GM12878 (cell line): ENCODE measurements around the gene TIA1. TPM values are rescaled to one million over a fixed set of nuclear protein-coding genes. Genes with fewer than 3 reads are reported as not detected.
"Not testable (repeated sequence)": the region's sequence is repeated elsewhere in the genome, so short reads cannot be mapped to it uniquely, and the experiment has no call there.

Experiments used
- ATAC-seq: fragments of 200-7000 bp; cut with Tn5 transposase; 3 replicates; pipeline ENCODE4 v1.9.1; 2020; ENCODE audit warnings: mild to moderate bottlenecking, moderate library complexity
- BruUV-seq: library from RNA; stranded (reverse); fragments of 400-500 nt; replicated peaks from 2 replicates; lab custom pipeline; 2021; lab: Mats Ljungman, UMichigan
- CTCF ChIA-PET: fragments of 300-600 bp; sonication (Branson Sonifier 250); formaldehyde crosslinking; extraction: SDS; loops from one replicate; lab custom pipeline; 2021; ENCODE audit warnings: inconsistent platforms; lab: Yijun Ruan, JAX
- POLR2A ChIA-PET: fragments of 350-600 bp; formaldehyde crosslinking; extraction: SDS; loops from one replicate; lab custom pipeline; 2021; ENCODE audit warnings: inconsistent platforms; lab: Charles Lee
- RAD21 ChIA-PET: fragments of 300-600 bp; sonication (Branson Sonifier 250); formaldehyde crosslinking; loops from one replicate; lab custom pipeline; 2023; ENCODE audit warnings: antibody characterized with exemption; ENCODE audit not compliant: unreplicated experiment; lab: Charles Lee
- SMC1A ChIA-PET: fragments of 300-600 bp; sonication (Branson Sonifier 250); formaldehyde crosslinking; loops from one replicate; lab custom pipeline; 2023; ENCODE audit not compliant: unreplicated experiment, uncharacterized antibody; lab: Charles Lee
- DNase-seq: peaks from one replicate; pipeline ENCODE4 v3.0.0-alpha.2; 2011; ENCODE audit warnings: low read depth, low spot score
- FAIRE-seq: peaks from 3 replicates; lab custom pipeline; 2011; peaks lifted over from hg19 to GRCh38; lab: Jason Lieb, UNC
- H2AFZ ChIP-seq: 2 replicates; pipeline ENCODE4 v1.6.0; 2011; ENCODE audit warnings: low read depth, low read length, control low read depth; ENCODE audit not compliant: control insufficient read depth
- H3K27ac ChIP-seq: 2 replicates; pipeline ENCODE4 v1.5.1; 2011; ENCODE audit warnings: control low read depth; ENCODE audit not compliant: control insufficient read depth, insufficient read depth
- H3K27me3 ChIP-seq, 2 experiments: replicated peaks in 1 of 2; 2 replicates each; pipeline versions ENCODE4 v1.6.0 to v1.6.1; 2011; ENCODE audit warnings: low read length in 1 of 2; ENCODE audit not compliant: control insufficient read depth in 2 of 2, insufficient read depth in 2 of 2
- H3K36me3 ChIP-seq, 2 experiments: 2 replicates each; pipeline ENCODE4 v1.5.1; 2011; ENCODE audit warnings: low read length in 1 of 2; ENCODE audit not compliant: control insufficient read depth in 2 of 2, insufficient read depth in 2 of 2
- H3K4me1 ChIP-seq: 2 replicates; pipeline ENCODE4 v1.6.1; 2011; ENCODE audit warnings: mild to moderate bottlenecking, low read length, moderate library complexity, mixed read lengths; ENCODE audit not compliant: control insufficient read depth, insufficient read depth
- H3K4me2 ChIP-seq: 2 replicates; pipeline ENCODE4 v1.6.0; 2011; ENCODE audit warnings: control low read depth; ENCODE audit not compliant: control insufficient read depth, insufficient read depth
- H3K4me3 ChIP-seq: fragments of 200-600 bp; sonication (generic); 2 replicates; pipeline ENCODE4 v1.5.1; 2016
- H3K79me2 ChIP-seq: 2 replicates; pipeline ENCODE4 v1.6.0; 2011; ENCODE audit warnings: low read length; ENCODE audit not compliant: control insufficient read depth, insufficient read depth
- H3K9ac ChIP-seq: 2 replicates; pipeline ENCODE4 v1.8.0; 2011; ENCODE audit warnings: low read length, control low read depth, mixed read lengths; ENCODE audit not compliant: control insufficient read depth, insufficient read depth
- H3K9me3 ChIP-seq: replicated peaks from 3 replicates; pipeline ENCODE4 v1.5.1; 2011; ENCODE audit warnings: mild to moderate bottlenecking, low read length; ENCODE audit not compliant: control insufficient read depth, insufficient read depth
- H4K20me1 ChIP-seq: 2 replicates; pipeline ENCODE4 v1.6.0; 2011; ENCODE audit not compliant: control insufficient read depth, insufficient read depth
- CBFB ChIP-seq: IDR thresholded peaks from 2 replicates; pipeline ENCODE4 v1.6.1; 2016; ENCODE audit warnings: antibody characterized with exemption, low read depth
- CHD1 ChIP-seq: IDR thresholded peaks from 2 replicates; pipeline ENCODE4 v1.6.1; 2012; ENCODE audit warnings: low read depth, low read length, improper control_type of control experiment
- FOS ChIP-seq: IDR thresholded peaks from 3 replicates; pipeline ENCODE4 v1.6.1; 2011; ENCODE audit warnings: borderline replicate concordance; ENCODE audit not compliant: insufficient read length; ENCODE audit errors: extremely low read depth
- FOXK2 ChIP-seq: fragments of 450-650 bp; IDR thresholded peaks from 2 replicates; pipeline ENCODE4 v1.6.1; 2017; ENCODE audit warnings: mild to moderate bottlenecking, moderate library complexity
- SMAD1 ChIP-seq: fragments of 450-650 bp; IDR thresholded peaks from 2 replicates; pipeline ENCODE4 v1.6.1; 2018; ENCODE audit warnings: mild to moderate bottlenecking, low read depth; ENCODE audit not compliant: partially characterized antibody
- STAT1 ChIP-seq: fragments of 450-650 bp; conservative IDR thresholded peaks from 2 replicates; pipeline ENCODE4 v1.6.1; 2014; ENCODE audit warnings: antibody characterized with exemption, mild to moderate bottlenecking
- SUPT20H ChIP-seq: IDR thresholded peaks from 2 replicates; pipeline ENCODE4 v1.6.1; 2011; ENCODE audit warnings: low read depth, mild to moderate bottlenecking, low read length, moderate library complexity, borderline replicate concordance; ENCODE audit not compliant: control insufficient read depth
- ZNF24 ChIP-seq: fragments of 450-650 bp; IDR thresholded peaks from 2 replicates; pipeline ENCODE4 v1.6.1; 2017; ENCODE audit warnings: antibody characterized with exemption, mild to moderate bottlenecking
- WGBS: methylation state at CpG from one replicate; pipeline ENCODE4 v1.1.6; 2016; ENCODE audit warnings: low lambda C conversion rate; ENCODE audit not compliant: insufficient replicate concordance, insufficient coverage; ENCODE audit errors: missing lambda C conversion rate; 5-methylcytosine and 5-hydroxymethylcytosine counted together
- in situ Hi-C: fragments of 300-500 bp; cut with MboI; formaldehyde crosslinking; loops from 9 replicates; pipeline ENCODE4 v1.14.3; 2018; ENCODE audit warnings: mixed read lengths
- intact Hi-C: fragments of 100-400 bp; cut with micrococcal nuclease; formaldehyde crosslinking; loops from one replicate; pipeline ENCODE4 v1.14.2; 2022; ENCODE audit not compliant: unreplicated experiment
- polyA plus RNA-seq, 11 experiments: library from polyadenylated mRNA; depleted of rRNA in 4 of 11; unstranded in 6 of 11; stranded (reverse) in 5 of 11; fragments of >200 nt; fragmentation: Nextera tagmentation in 4 of 11; fragmentation: Illumina TruSeq in 1 of 11; extraction: Ambion mirVana in 4 of 11; extraction: Trizol in 1 of 11; gene quantifications; 1 replicate in 1 of 11; 2 replicates in 10 of 11; pipeline versions ENCODE4 v1.2.1 to v1.2.3, GENCODE V29; 2011 to 2016; ENCODE audit warnings: inconsistent platforms in 2 of 11, missing spikeins in 2 of 11, low read depth in 1 of 11
- total RNA-seq, 4 experiments: library from RNA; depleted of rRNA in 3 of 4; stranded (reverse); fragments of >200 nt in 3 of 4; fragmentation: Illumina TruSeq in 1 of 4; extraction: Trizol in 1 of 4; gene quantifications; 2 replicates each; pipeline versions ENCODE4 v1.2.1 to v1.2.3, GENCODE V29; 2013 to 2021
- TF ChIP-seq, protein P1 (sequence below): IDR thresholded peaks from 2 replicates; pipeline ENCODE4 v1.6.1; 2012; ENCODE audit warnings: improper control_type of control experiment, low read depth, low read length; ENCODE audit not compliant: insufficient replicate concordance

The TIA1 gene
- total and polyA plus RNA-seq, 10 of the 15 experiments (the other 5 are each of a cell fraction or from before 2014, with no cell fraction given): 21.5 to 155 (median 67.0) TPM

DNA sequence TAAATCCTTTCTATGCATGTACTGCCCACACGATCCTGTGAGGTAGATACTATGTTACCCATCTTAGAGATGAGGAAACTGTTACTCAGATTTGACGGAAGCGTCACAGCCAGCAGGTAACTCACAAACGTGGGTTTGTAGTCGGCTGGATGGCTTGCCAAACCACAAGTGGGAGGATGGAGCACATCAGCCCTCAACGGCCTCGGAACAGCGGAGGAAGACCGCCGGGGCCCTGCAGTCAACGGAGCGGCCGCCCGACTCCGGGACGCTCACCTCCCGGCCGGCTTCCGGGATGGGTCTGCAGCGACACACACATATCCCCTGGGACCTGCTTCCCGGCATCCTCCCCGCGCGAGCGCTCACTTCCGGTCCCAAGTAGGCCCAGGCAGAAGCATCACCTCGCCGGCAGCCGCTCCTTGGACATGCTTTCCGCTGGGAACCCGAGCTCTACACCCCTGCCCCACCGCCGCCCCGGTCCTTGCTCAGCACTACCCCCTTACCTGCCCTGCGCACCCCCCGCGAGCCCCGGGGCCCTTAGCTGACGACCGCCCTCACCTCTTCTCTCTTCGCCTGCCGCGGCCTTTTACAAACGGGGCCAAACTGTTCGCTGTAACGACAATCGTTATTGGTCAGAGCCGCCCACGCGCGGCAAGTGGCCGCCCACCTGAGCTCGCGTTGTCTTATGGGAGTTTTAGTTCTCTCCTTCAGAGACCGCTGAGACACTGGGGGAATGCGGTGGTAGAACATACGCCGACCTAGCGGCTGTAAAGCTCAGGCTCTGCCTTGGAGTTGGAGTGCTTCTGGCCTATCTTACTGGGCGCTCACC lies 57.8 kb downstream of the TIA1 start, which contains the start of gene C2orf42 (continued):
- TF ChIP-seq, protein P1, sequence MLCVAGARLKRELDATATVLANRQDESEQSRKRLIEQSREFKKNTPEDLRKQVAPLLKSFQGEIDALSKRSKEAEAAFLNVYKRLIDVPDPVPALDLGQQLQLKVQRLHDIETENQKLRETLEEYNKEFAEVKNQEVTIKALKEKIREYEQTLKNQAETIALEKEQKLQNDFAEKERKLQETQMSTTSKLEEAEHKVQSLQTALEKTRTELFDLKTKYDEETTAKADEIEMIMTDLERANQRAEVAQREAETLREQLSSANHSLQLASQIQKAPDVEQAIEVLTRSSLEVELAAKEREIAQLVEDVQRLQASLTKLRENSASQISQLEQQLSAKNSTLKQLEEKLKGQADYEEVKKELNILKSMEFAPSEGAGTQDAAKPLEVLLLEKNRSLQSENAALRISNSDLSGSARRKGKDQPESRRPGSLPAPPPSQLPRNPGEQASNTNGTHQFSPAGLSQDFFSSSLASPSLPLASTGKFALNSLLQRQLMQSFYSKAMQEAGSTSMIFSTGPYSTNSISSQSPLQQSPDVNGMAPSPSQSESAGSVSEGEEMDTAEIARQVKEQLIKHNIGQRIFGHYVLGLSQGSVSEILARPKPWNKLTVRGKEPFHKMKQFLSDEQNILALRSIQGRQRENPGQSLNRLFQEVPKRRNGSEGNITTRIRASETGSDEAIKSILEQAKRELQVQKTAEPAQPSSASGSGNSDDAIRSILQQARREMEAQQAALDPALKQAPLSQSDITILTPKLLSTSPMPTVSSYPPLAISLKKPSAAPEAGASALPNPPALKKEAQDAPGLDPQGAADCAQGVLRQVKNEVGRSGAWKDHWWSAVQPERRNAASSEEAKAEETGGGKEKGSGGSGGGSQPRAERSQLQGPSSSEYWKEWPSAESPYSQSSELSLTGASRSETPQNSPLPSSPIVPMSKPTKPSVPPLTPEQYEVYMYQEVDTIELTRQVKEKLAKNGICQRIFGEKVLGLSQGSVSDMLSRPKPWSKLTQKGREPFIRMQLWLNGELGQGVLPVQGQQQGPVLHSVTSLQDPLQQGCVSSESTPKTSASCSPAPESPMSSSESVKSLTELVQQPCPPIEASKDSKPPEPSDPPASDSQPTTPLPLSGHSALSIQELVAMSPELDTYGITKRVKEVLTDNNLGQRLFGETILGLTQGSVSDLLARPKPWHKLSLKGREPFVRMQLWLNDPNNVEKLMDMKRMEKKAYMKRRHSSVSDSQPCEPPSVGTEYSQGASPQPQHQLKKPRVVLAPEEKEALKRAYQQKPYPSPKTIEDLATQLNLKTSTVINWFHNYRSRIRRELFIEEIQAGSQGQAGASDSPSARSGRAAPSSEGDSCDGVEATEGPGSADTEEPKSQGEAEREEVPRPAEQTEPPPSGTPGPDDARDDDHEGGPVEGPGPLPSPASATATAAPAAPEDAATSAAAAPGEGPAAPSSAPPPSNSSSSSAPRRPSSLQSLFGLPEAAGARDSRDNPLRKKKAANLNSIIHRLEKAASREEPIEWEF: no peak
- TF ChIP-seq SUPT20H (no peak), FOS (peak; percentile 41), FOXK2 (peak; percentile 45; the same call in 1 of the 2 replicates)

DNA sequence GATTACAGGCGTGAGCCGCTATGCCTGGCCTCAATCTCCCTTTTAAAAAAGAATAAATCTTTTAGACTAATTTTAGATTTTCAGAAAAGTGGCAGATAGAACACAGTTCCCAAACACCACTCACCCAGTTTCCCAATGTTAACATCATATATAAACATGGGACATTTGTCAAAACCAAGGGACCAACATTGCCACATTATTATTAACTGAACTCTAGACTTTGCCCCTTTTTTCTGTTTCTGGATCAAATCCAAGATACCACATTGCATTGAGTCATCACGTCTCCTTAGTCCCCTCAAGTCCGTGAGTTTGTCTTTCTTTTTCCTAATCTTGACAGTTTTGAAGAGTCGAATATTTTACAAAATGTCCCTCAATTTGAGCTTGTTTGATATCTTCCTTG lies 60.0 kb downstream of the TIA1 start:
- no peaks in the 10 kb centered on the region for H3K9me3 ChIP-seq
- H3K9ac ChIP-seq: no peak overlapping the region
- no peak overlapping the region; the same call in 1 of the 2 replicates for H3K4me3 ChIP-seq
- no peaks in the 10 kb centered on the region; the same call in 1 of the 2 replicates for H3K4me1 ChIP-seq
- no peak overlapping the region for H3K4me2 ChIP-seq
- H3K27me3 ChIP-seq: no peaks in the 10 kb centered on the region
- no peaks in the 10 kb centered on the region for H4K20me1 ChIP-seq
- no peak for ATAC-seq
- SMC1A ChIA-PET: interaction anchor here (1.1 to 3.8 kb wide), 3 partner anchors 10 to 28 kb away, joined by 3 to 25 read pairs (median 3); no protein-coding TSS in a partner anchor
- CTCF ChIA-PET: interaction anchor here (0.6 kb wide), 1 partner anchor 277 kb away, joined by 3 read pairs; no protein-coding TSS in a partner anchor
- WGBS: over 99% methylated on average over 5 of the region's 5 CpGs
- no peaks in the 10 kb centered on the region for H3K36me3 ChIP-seq
- intact Hi-C loops: no loop called here
- no peak overlapping the region for H2AFZ ChIP-seq
- in situ Hi-C loops: no loop called here
- POLR2A ChIA-PET: interaction anchor here (1.2 kb wide), 1 partner anchor 39 kb away, joined by 3 read pairs; no protein-coding TSS in a partner anchor
- RAD21 ChIA-PET: interaction anchor here (3.7 to 4.4 kb wide), 2 partner anchors 28 to 275 kb away, joined by 23 to 27 read pairs; partner anchors contain the start of gene MXD1
- BruUV-seq: TSS peak; percentile 52
- H3K79me2 ChIP-seq: peaks cover 5% of the 10 kb centered on the region
- no peak for FAIRE-seq
- no peak for DNase-seq
- H3K27ac ChIP-seq: no peak overlapping the region
- TF ChIP-seq CHD1: no peak
- no peak for TF ChIP-seq STAT1
- no peak for TF ChIP-seq ZNF24
- TF ChIP-seq SMAD1: no peak
- no peak for TF ChIP-seq CBFB

DNA sequence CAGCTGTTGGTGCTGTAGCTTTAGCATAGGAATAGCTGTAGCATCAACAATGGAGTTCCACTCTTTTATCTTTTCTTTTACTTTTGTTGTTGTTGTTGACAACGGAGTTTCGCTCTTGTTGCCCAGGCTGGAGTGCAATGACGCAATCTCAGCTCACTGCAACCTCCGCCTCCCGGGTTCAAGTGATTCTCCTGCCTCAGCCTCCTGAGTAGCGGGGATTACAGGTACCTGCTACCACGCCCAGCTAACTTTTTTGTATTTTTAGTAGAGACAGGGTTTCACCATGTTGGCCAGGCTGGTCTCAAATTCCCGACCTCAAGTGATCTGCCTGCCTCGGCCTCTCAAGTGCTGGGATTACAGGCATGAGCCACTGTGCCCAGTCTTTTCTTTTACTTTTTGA lies 61.3 kb downstream of the TIA1 start:
- H3K4me1 ChIP-seq, H3K9ac ChIP-seq, FAIRE-seq, CTCF ChIA-PET, H3K9me3 ChIP-seq, in situ Hi-C loops, H3K27me3 ChIP-seq, H3K4me3 ChIP-seq, DNase-seq, H3K36me3 ChIP-seq, H3K4me2 ChIP-seq, RAD21 ChIA-PET, H4K20me1 ChIP-seq, H3K79me2 ChIP-seq, POLR2A ChIA-PET, H2AFZ ChIP-seq, H3K27ac ChIP-seq, intact Hi-C loops, ATAC-seq, BruUV-seq: not testable (repeated sequence)
- SMC1A ChIA-PET: interaction anchor here (1.4 kb wide), 1 partner anchor 116 kb away, joined by 3 read pairs; no protein-coding TSS in a partner anchor
- WGBS: 94% methylated on average over 9 of the region's 9 CpGs
